ENCODE measurements around the gene PSEN2.

DNA sequence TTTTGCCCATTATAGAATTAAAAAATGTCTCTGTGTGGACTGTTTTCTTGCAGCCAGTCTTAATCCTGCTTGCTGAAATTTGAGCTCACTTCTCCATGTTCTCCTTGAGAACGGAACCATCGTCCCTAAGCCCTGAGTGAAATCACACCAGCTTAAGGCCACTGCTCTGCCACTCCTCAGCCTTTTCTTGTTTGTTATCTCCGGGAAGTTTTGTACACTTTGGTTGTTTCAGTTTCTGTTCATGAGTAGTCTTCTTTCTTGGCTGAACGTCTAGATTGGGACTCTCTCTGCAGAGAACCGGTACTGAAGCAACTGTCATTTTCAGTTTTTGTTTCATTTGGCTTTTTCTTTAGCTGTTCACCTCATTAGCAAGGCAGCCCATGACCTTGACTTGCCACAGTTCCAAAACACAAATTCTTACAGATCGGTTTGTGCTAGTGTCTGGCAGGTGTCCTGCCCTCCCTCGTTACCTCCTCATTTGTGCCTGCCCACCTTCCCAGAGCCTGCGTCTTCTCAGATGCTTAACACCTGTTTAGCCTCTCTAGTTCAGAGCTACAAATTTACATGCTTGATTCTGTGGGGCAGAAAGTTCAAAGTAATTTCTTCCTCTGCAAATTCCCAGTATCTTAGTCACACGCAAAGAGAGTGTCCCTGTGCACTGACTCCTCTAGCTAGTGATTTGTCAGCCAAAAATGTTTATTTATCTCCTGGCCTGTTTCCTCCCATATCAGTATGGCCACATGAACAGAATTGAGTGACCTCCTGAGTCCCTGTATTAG is 12.4 kb downstream of the PSEN2 start:
- TF ChIP-seq ZSCAN29 (IDR thresholded peaks at IDR 0.05) (no peak), WRNIP1 (IDR thresholded peaks at IDR 0.05; ENCODE audit: borderline replicate concordance, low read depth, low read length) (no peak), POLR2A (IDR thresholded peaks at IDR 0.05; ENCODE audit: low read depth, low read length) (no peak; the same call in 1 of the 2 replicates), CBFB (IDR thresholded peaks at IDR 0.05; ENCODE audit: low read depth) (no peak), FOS (IDR thresholded peaks at IDR 0.05; ENCODE audit: borderline replicate concordance, extremely low read depth, insufficient read length) (no peak), ESRRA (IDR thresholded peaks at IDR 0.05; ENCODE audit: low read length) (peak; percentile 81; the same call in 1 of the 2 replicates), SP1 (IDR thresholded peaks at IDR 0.05; ENCODE audit: low read depth, low read length) (no peak), EP300 (IDR thresholded peaks at IDR 0.05; ENCODE audit: borderline replicate concordance in 1 of 2, control insufficient read depth in 1 of 2, low read depth in 2 of 2, low read length in 2 of 2) (peak in 1 of 2 experiments; percentile 54; a peak in 2 of 4 replicates), USF1 (IDR thresholded peaks at IDR 0.05; ENCODE audit: borderline replicate concordance, extremely low read length, insufficient read depth, low read depth, low read length) (no peak)
- TF ChIP-seq, protein P1, sequence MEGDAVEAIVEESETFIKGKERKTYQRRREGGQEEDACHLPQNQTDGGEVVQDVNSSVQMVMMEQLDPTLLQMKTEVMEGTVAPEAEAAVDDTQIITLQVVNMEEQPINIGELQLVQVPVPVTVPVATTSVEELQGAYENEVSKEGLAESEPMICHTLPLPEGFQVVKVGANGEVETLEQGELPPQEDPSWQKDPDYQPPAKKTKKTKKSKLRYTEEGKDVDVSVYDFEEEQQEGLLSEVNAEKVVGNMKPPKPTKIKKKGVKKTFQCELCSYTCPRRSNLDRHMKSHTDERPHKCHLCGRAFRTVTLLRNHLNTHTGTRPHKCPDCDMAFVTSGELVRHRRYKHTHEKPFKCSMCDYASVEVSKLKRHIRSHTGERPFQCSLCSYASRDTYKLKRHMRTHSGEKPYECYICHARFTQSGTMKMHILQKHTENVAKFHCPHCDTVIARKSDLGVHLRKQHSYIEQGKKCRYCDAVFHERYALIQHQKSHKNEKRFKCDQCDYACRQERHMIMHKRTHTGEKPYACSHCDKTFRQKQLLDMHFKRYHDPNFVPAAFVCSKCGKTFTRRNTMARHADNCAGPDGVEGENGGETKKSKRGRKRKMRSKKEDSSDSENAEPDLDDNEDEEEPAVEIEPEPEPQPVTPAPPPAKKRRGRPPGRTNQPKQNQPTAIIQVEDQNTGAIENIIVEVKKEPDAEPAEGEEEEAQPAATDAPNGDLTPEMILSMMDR (IDR thresholded peaks at IDR 0.05 in 2 of 3, conservative IDR thresholded peaks at IDR 0.05 in 1 of 3; ENCODE audit: control insufficient read depth in 2 of 3, extremely low read depth in 1 of 3, insufficient read depth in 1 of 3, low read depth in 3 of 3, low read length in 3 of 3): no peak
- TF ChIP-seq, protein P2, sequence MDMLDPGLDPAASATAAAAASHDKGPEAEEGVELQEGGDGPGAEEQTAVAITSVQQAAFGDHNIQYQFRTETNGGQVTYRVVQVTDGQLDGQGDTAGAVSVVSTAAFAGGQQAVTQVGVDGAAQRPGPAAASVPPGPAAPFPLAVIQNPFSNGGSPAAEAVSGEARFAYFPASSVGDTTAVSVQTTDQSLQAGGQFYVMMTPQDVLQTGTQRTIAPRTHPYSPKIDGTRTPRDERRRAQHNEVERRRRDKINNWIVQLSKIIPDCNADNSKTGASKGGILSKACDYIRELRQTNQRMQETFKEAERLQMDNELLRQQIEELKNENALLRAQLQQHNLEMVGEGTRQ (IDR thresholded peaks at IDR 0.05; ENCODE audit: borderline replicate concordance, low read depth, low read length): no peak

All from GM12878 (cell line).